ENCODE results near the gene DCTN2.

The DCTN2 gene

DNA sequence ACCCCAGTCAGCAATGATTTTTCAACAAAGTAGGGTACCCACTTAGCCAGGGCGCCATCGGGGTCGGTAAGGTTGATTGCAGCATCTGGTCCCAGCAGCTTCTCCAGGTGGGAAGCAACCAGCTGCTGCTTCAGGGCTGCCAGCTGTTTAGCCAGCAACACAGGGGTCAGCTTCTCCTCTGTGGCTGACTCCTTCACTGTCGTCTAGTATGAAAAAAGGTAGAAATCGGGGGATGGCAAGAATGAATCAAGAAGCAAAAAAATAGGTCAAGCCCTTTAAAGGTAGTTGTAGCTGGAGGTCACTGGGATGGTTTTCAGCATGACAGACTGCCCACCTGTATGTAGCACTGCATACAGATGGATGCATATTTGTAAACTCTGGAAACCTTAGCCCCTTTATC lies 12.7 kb downstream of the DCTN2 start:
- no peak for DNase-seq (ENCODE audit: low read depth)
- H3K4me3 ChIP-seq (ENCODE audit: control insufficient read depth, low read depth, low read length): no peak overlapping the region
- TF ChIP-seq, protein P1, sequence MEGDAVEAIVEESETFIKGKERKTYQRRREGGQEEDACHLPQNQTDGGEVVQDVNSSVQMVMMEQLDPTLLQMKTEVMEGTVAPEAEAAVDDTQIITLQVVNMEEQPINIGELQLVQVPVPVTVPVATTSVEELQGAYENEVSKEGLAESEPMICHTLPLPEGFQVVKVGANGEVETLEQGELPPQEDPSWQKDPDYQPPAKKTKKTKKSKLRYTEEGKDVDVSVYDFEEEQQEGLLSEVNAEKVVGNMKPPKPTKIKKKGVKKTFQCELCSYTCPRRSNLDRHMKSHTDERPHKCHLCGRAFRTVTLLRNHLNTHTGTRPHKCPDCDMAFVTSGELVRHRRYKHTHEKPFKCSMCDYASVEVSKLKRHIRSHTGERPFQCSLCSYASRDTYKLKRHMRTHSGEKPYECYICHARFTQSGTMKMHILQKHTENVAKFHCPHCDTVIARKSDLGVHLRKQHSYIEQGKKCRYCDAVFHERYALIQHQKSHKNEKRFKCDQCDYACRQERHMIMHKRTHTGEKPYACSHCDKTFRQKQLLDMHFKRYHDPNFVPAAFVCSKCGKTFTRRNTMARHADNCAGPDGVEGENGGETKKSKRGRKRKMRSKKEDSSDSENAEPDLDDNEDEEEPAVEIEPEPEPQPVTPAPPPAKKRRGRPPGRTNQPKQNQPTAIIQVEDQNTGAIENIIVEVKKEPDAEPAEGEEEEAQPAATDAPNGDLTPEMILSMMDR (conservative IDR thresholded peaks at IDR 0.05; ENCODE audit: control insufficient read depth, insufficient read depth, low read depth, low read length): no peak

DNA sequence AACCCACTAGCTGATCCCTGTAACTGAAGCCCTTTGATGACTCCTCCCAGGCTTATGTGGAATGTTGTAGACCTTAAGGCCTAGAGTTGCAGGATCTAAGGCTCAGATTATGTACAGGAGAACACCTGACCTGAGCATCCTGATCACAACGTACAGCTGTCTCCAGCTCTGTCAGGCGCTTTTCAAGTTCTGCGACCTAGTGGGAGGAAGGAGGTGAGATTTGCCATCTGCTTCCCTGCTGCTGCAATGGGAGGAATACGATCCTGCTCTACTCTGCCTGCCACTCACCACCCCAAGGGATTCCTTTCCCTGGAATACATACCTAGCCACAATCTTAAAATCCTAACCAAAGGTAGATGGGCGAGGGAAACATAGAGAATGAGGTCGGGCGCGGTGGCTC lies 13.9 kb downstream of the DCTN2 start:
- H3K4me3 ChIP-seq (ENCODE audit: control insufficient read depth, low read depth, low read length): no peak overlapping the region
- TF ChIP-seq, protein P1 (conservative IDR thresholded peaks at IDR 0.05; ENCODE audit: control insufficient read depth, insufficient read depth, low read depth, low read length): no peak
- DNase-seq (ENCODE audit: low read depth): no peak

DNA sequence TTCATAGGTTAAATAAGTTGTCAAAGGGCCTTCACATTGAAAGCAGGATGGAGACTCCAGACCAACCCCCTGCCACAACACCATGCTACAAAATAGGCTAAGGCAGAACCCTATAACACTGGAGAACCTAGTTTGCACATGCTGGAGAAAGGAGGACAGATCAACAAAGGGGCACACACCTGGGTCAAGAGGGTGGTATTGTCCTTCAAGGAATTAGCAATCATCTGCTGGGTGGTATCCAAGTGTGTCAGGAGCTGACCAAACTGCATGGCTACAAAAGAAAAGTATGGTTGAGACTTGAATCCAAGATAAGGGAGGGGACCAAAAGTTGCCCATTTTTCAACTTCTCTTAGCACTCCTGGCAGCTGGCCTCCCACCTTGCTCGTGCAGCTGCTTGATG lies 15.2 kb downstream of the DCTN2 start:
- no peak overlapping the region for H3K4me3 ChIP-seq (ENCODE audit: control insufficient read depth, low read depth, low read length)
- no peak for DNase-seq (ENCODE audit: low read depth)
- TF ChIP-seq, protein P1 (conservative IDR thresholded peaks at IDR 0.05; ENCODE audit: control insufficient read depth, insufficient read depth, low read depth, low read length): no peak

DNA sequence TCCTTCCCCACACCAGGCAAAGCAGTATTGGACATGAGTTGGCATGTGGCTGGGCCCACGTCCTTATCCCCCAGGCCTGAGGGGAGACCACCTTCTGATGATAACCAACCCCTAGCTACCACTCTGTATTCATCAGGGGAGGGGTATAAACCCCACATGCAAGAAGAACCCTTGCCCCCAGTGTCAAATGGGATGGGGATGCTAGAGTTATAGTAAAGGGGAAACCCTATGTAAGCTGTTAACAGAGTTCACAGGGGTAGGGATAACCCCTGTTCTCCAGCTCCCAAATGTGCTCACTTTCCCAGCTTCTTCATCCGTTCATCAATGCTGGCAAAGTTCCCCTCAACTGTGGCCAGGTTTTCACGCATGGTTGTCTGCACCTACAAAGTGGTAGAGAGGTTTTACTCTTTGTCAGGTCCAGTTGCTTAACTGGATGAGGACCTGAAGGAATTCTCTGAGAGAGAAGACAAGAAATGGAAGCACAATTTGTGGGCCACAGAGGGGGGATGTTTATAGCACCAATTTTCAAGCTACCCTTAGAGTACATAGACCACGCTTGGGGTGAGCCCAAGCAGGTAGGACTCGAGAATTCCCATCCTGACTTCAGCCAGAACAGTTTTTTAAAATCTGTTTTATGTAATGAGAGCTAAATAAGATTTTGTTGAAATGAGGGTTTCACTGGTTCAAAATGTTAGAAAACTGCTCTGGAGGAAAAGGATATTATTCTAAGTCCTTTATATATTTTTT lies 16.4 kb downstream of the DCTN2 start:
- TF ChIP-seq, protein P1 (conservative IDR thresholded peaks at IDR 0.05; ENCODE audit: control insufficient read depth, insufficient read depth, low read depth, low read length): no peak
- no peak overlapping the region for H3K4me3 ChIP-seq (ENCODE audit: control insufficient read depth, low read depth, low read length)
- DNase-seq (ENCODE audit: low read depth): no peak

- TF ChIP-seq, protein P1 (conservative IDR thresholded peaks at IDR 0.05; ENCODE audit: control insufficient read depth, insufficient read depth, low read depth, low read length): no peak
- H3K4me3 ChIP-seq (ENCODE audit: control insufficient read depth, low read depth, low read length): no peak overlapping the region
- DNase-seq (ENCODE audit: low read depth): no peak
Measured at GRCh38 chr12:57529831-57530230, 17.2 kb downstream of the DCTN2 start.

DNA sequence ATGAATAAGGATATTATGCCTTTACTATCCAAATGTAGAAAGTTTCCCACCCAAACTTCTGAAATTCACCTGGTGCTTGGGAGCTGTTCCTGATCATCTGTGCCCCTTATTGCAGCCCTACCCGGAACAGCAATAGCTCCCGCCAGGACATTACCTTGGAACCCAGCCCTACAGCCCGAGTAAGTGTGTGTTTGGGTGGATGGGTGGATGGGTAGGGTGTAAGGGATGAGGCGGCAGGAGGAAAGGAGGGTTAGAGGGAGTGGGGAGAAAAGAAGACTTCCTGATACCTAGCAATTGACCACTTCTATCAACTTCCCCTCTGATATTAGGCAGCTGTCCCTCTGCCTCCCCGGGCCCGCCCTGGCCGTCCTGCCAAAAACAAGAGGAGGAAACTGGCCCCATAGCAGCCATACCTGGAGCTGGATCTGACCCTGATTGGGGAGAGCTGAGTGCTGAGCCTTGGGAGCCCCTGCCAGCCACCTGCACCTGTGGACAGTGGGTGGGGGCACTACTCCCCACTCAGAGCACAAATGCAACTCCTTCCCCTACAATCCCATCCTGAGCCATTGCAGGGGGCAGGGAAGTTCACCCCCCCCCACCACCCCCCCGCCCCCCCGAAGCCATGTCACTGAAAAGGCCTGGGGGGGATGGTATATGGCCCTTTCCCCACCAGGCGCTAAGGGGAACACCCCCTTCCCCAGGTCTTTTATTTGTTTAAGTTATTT lies 18.0 kb downstream of the DCTN2 start:
- TF ChIP-seq, protein P1 (conservative IDR thresholded peaks at IDR 0.05; ENCODE audit: control insufficient read depth, insufficient read depth, low read depth, low read length): no peak
- no peak overlapping the region for H3K4me3 ChIP-seq (ENCODE audit: control insufficient read depth, low read depth, low read length)
- no peak for DNase-seq (ENCODE audit: low read depth)
